ENCODE data around the gene MAP7D2. TPM values are rescaled to one million over a fixed set of nuclear protein-coding genes. Genes with fewer than 3 reads are reported as not detected.

The MAP7D2 gene
- total and polyA plus RNA-seq, 2 of the 13 experiments (the other 11 are each of a cell fraction or from before 2014, with no cell fraction given): 9.6 to 10.5 TPM

- TF ChIP-seq ZNF646 (CRISPR knock-in tag; IDR thresholded peaks at IDR 0.05) (no peak), ATAD3A (CRISPR knock-in tag; IDR thresholded peaks at IDR 0.05) (no peak), NR2C2 (CRISPR knock-in tag; IDR thresholded peaks at IDR 0.05; ENCODE audit: borderline replicate concordance) (peak; percentile 72), NCOR1 (IDR thresholded peaks at IDR 0.05; ENCODE audit: borderline replicate concordance, low read length) (no peak), ZNF605 (CRISPR knock-in tag; IDR thresholded peaks at IDR 0.05) (no peak), ZNF777 (CRISPR knock-in tag; IDR thresholded peaks at IDR 0.05) (peak; percentile 88), IRF2 (CRISPR knock-in tag; IDR thresholded peaks at IDR 0.05) (no peak), HMGXB4 (CRISPR knock-in tag; IDR thresholded peaks at IDR 0.05; ENCODE audit: borderline replicate concordance in 1 of 2, low read depth in 1 of 2) (peak in 1 of 2 experiments; percentile 36; a peak in 2 of 4 replicates), ATF7-NPFF (CRISPR knock-in tag; IDR thresholded peaks at IDR 0.05; ENCODE audit: low read depth) (no peak), PITX1 (CRISPR knock-in tag; IDR thresholded peaks at IDR 0.05) (no peak), KAT8 (CRISPR knock-in tag; IDR thresholded peaks at IDR 0.05) (0 out of 2 replicates have a peak, but pooled peaks have one; percentile 27), ATF7 (IDR thresholded peaks at IDR 0.05) (no peak), ATF7 (CRISPR knock-in tag; IDR thresholded peaks at IDR 0.05) (no peak), ZNF569 (CRISPR knock-in tag; IDR thresholded peaks at IDR 0.05; ENCODE audit: borderline replicate concordance) (no peak), RBFOX2 (IDR thresholded peaks at IDR 0.05; ENCODE audit: low read depth, low read length) (0 out of 2 replicates have a peak, but pooled peaks have one; percentile 44)
- TF ChIP-seq, protein P1, sequence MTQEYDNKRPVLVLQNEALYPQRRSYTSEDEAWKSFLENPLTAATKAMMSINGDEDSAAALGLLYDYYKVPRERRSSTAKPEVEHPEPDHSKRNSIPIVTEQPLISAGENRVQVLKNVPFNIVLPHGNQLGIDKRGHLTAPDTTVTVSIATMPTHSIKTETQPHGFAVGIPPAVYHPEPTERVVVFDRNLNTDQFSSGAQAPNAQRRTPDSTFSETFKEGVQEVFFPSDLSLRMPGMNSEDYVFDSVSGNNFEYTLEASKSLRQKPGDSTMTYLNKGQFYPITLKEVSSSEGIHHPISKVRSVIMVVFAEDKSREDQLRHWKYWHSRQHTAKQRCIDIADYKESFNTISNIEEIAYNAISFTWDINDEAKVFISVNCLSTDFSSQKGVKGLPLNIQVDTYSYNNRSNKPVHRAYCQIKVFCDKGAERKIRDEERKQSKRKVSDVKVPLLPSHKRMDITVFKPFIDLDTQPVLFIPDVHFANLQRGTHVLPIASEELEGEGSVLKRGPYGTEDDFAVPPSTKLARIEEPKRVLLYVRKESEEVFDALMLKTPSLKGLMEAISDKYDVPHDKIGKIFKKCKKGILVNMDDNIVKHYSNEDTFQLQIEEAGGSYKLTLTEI (CRISPR knock-in tag; conservative IDR thresholded peaks at IDR 0.05): no peak
Measured at GRCh38 chrX:19990556-19991349, 126.0 kb downstream of the MAP7D2 start, which contains the start of gene BCLAF3 (continued).

Data from HepG2 (cell line).